Keratinocyte (primary cell): Measurements from ENCODE around the gene FARSB. TPM values are rescaled to one million over a fixed set of nuclear protein-coding genes. Genes with fewer than 3 reads are reported as not detected.

Experiments
- DNase-seq: peaks from one replicate; pipeline ENCODE4 v3.0.0-alpha.2; 2011; ENCODE audit warnings: low read depth, missing footprints, low spot score
- FAIRE-seq: peaks from 2 replicates; lab custom pipeline; 2011; peaks lifted over from hg19 to GRCh38; lab: Jason Lieb, UNC
- H2AFZ ChIP-seq: 2 replicates; pipeline ENCODE4 v1.6.0; 2012; ENCODE audit warnings: low read length, control low read depth, inconsistent platforms; ENCODE audit not compliant: control insufficient read depth
- H3K27ac ChIP-seq: 2 replicates; pipeline ENCODE4 v1.5.1; 2011; ENCODE audit warnings: low read length; ENCODE audit not compliant: control insufficient read depth, insufficient read depth
- H3K27me3 ChIP-seq: 3 replicates; pipeline ENCODE4 v1.6.0; 2011; ENCODE audit warnings: low read length; ENCODE audit not compliant: control insufficient read depth, insufficient read depth; ENCODE audit errors: extremely low read depth
- H3K36me3 ChIP-seq, 2 experiments: 2 replicates in 1 of 2; 3 replicates in 1 of 2; pipeline ENCODE4 v1.5.1; 2011; ENCODE audit warnings: low read length in 2 of 2, mild to moderate bottlenecking in 1 of 2; ENCODE audit not compliant: control insufficient read depth in 2 of 2, insufficient read depth in 2 of 2; ENCODE audit errors: extremely low read depth in 1 of 2
- H3K4me1 ChIP-seq: 3 replicates; pipeline ENCODE4 v1.5.1; 2011; ENCODE audit warnings: low read length; ENCODE audit not compliant: control insufficient read depth, insufficient read depth; ENCODE audit errors: extremely low read depth
- H3K4me2 ChIP-seq: 3 replicates; pipeline ENCODE4 v1.6.0; 2011; ENCODE audit warnings: low read depth, low read length; ENCODE audit not compliant: control insufficient read depth, insufficient read depth; ENCODE audit errors: extremely low read depth
- H3K4me3 ChIP-seq, 3 experiments: fragments of 200-600 bp in 1 of 3; sonication (generic) in 1 of 3; 2 replicates in 2 of 3; 3 replicates in 1 of 3; pipeline ENCODE4 v1.5.1; 2011 to 2016; ENCODE audit warnings: low read length in 3 of 3, mild to moderate bottlenecking in 3 of 3, control low read depth in 2 of 3, inconsistent platforms in 1 of 3, low read depth in 1 of 3, mixed read lengths in 1 of 3, mixed run types in 1 of 3, moderate library complexity in 1 of 3; ENCODE audit not compliant: control insufficient read depth in 2 of 3, insufficient read depth in 2 of 3; ENCODE audit errors: extremely low read depth in 1 of 3
- H3K79me2 ChIP-seq: 2 replicates; pipeline ENCODE4 v1.6.0; 2012; ENCODE audit warnings: low read length; ENCODE audit not compliant: control insufficient read depth, insufficient read depth
- H3K9ac ChIP-seq: 3 replicates; pipeline ENCODE4 v1.6.0; 2011; ENCODE audit warnings: low read length; ENCODE audit not compliant: control insufficient read depth, insufficient read depth; ENCODE audit errors: extremely low read depth
- H3K9me1 ChIP-seq: 3 replicates; pipeline ENCODE4 v1.6.0; 2011; ENCODE audit warnings: low read length; ENCODE audit not compliant: control insufficient read depth, insufficient read depth; ENCODE audit errors: extremely low read depth
- H3K9me3 ChIP-seq: 2 replicates; pipeline ENCODE4 v1.5.1; 2012; ENCODE audit warnings: low read depth, low read length; ENCODE audit not compliant: control insufficient read depth
- H4K20me1 ChIP-seq: 3 replicates; pipeline ENCODE4 v1.6.0; 2011; ENCODE audit warnings: low read length; ENCODE audit not compliant: control insufficient read depth, insufficient read depth; ENCODE audit errors: extremely low read depth
- CTCF ChIP-seq, 3 experiments: IDR thresholded peaks in 1 of 3; conservative IDR thresholded peaks in 1 of 3; optimal IDR thresholded peaks in 1 of 3; 2 replicates in 2 of 3; 3 replicates in 1 of 3; pipeline versions ENCODE3 to v1.5.1; 2011; ENCODE audit warnings: low read length in 3 of 3, mild to moderate bottlenecking in 3 of 3, moderate library complexity in 2 of 3, control low read depth in 1 of 3, inconsistent platforms in 1 of 3; ENCODE audit not compliant: insufficient read depth in 2 of 3; ENCODE audit errors: extremely low read depth in 1 of 3
- EZH2 ChIP-seq: IDR thresholded peaks from one replicate; pipeline ENCODE4 v1.6.1; 2012; ENCODE audit warnings: inconsistent platforms, mild to moderate bottlenecking, low read length, moderate library complexity
- dilution Hi-C: fragments of 300-500 bp; cut with MboI; formaldehyde crosslinking; loops from one replicate; pipeline ENCODE4 v1.7.0; 2020; ENCODE audit warnings: low sequenced_read_pairs; ENCODE audit not compliant: extremely low pct_ligation_motif_present
- polyA plus RNA-seq, 5 experiments: library from polyadenylated mRNA; depleted of rRNA in 3 of 5; stranded (reverse) in 3 of 5; stranded (forward) in 1 of 5; unstranded in 1 of 5; fragments of >200 nt; gene quantifications; 1 replicate in 1 of 5; 2 replicates in 3 of 5; 3 replicates in 1 of 5; pipeline versions ENCODE4 v1.2.1 to v1.2.3, GENCODE V29; 2011 to 2012; ENCODE audit warnings: missing spikeins in 2 of 5, low read depth in 1 of 5, low replicate concordance in 1 of 5

Gene FARSB
- polyA plus RNA-seq, 1 donor (not counting 4 experiments of a cell fraction or from before 2014, with no cell fraction given) = 68.8 TPM

GRCh38 chr2:222703091-222703490 lies 47.2 kb upstream of the FARSB start:
- H3K9me3 ChIP-seq = no peaks in the 10 kb centered on the region
- no peaks in the 10 kb centered on the region for H3K27me3 ChIP-seq
- no peaks in the 10 kb centered on the region for H3K9me1 ChIP-seq
- H3K4me1 ChIP-seq = no peaks in the 10 kb centered on the region
- H4K20me1 ChIP-seq = no peaks in the 10 kb centered on the region
- H3K4me3 ChIP-seq = no peak overlapping the region
- TF ChIP-seq CTCF (optimal IDR thresholded peaks at IDR 0.05 in 1 of 3, IDR thresholded peaks at IDR 0.05 in 1 of 3, conservative IDR thresholded peaks at IDR 0.05 in 1 of 3; ENCODE audit: extremely low read depth in 1 of 3, insufficient read depth in 2 of 3, low read length in 3 of 3) (no peak), EZH2 (no peak)
- H3K4me2 ChIP-seq = no peak overlapping the region
- FAIRE-seq (no peak), DNase-seq (no peak)
- H3K79me2 ChIP-seq = no peaks in the 10 kb centered on the region
- no peak overlapping the region for H3K9ac ChIP-seq
- dilution Hi-C loops = no loop called here
- no peak overlapping the region for H2AFZ ChIP-seq
- no peak overlapping the region for H3K27ac ChIP-seq
- H3K36me3 ChIP-seq = no peaks in the 10 kb centered on the region

GRCh38 chr2:222701721-222702131 lies 45.8 kb upstream of the FARSB start:
- H3K27ac ChIP-seq = no peak overlapping the region
- FAIRE-seq (no peak), DNase-seq (no peak)
- no peaks in the 10 kb centered on the region for H3K9me1 ChIP-seq
- dilution Hi-C loops = no loop called here
- H3K4me2 ChIP-seq = no peak overlapping the region
- no peak overlapping the region for H2AFZ ChIP-seq
- H3K27me3 ChIP-seq = no peaks in the 10 kb centered on the region
- H3K36me3 ChIP-seq = no peaks in the 10 kb centered on the region
- H3K4me3 ChIP-seq = no peak overlapping the region
- no peaks in the 10 kb centered on the region for H3K79me2 ChIP-seq
- H3K9me3 ChIP-seq = no peaks in the 10 kb centered on the region
- no peaks in the 10 kb centered on the region for H4K20me1 ChIP-seq
- H3K9ac ChIP-seq = no peak overlapping the region
- TF ChIP-seq EZH2 = no peak
- TF ChIP-seq CTCF (optimal IDR thresholded peaks at IDR 0.05 in 1 of 3, IDR thresholded peaks at IDR 0.05 in 1 of 3, conservative IDR thresholded peaks at IDR 0.05 in 1 of 3; ENCODE audit: extremely low read depth in 1 of 3, insufficient read depth in 2 of 3, low read length in 3 of 3) = no peak
- H3K4me1 ChIP-seq = no peaks in the 10 kb centered on the region
